Endothelial cell of umbilical vein (primary cell): Measurements from ENCODE around the gene ATP5MK. TPM values are rescaled to one million over a fixed set of nuclear protein-coding genes. Genes with fewer than 3 reads are reported as not detected.

ENCODE experiments used
- BruUV-seq: library from RNA; stranded (reverse); fragments of 400-500 nt; replicated peaks from 2 replicates; lab custom pipeline; 2021; lab: Mats Ljungman, UMichigan
- CTCF ChIA-PET: fragments of 300-600, 350-600 bp; sonication (Branson Sonifier 250); formaldehyde crosslinking; loops from one replicate; lab custom pipeline; 2021; ENCODE audit warnings: antibody characterized with exemption, inconsistent platforms; lab: Charles Lee
- POLR2A ChIA-PET: fragments of 300-600, 350-600 bp; sonication (Branson Sonifier 250); formaldehyde crosslinking; loops from one replicate; lab custom pipeline; 2021; ENCODE audit warnings: antibody characterized with exemption, inconsistent platforms; lab: Charles Lee
- DNase-seq: peaks from one replicate; pipeline ENCODE4 v3.0.0-alpha.2; 2011; ENCODE audit warnings: low read depth, low spot score
- FAIRE-seq: peaks from 2 replicates; lab custom pipeline; 2011; peaks lifted over from hg19 to GRCh38; lab: Jason Lieb, UNC
- H2AFZ ChIP-seq: 2 replicates; pipeline ENCODE4 v1.6.0; 2012; ENCODE audit warnings: low read depth, low read length, control low read depth, inconsistent platforms
- H3K27ac ChIP-seq: 2 replicates; pipeline ENCODE4 v1.5.1; 2011; ENCODE audit warnings: low read depth, mild to moderate bottlenecking, control low read depth, low read length, moderate library complexity; ENCODE audit not compliant: insufficient read depth
- H3K27me3 ChIP-seq, 2 experiments: 2 replicates each; pipeline versions ENCODE4 v1.6.0 to v1.6.1; 2011; ENCODE audit warnings: low read length in 2 of 2, mixed read lengths in 1 of 2; ENCODE audit not compliant: control insufficient read depth in 2 of 2, insufficient read depth in 2 of 2
- H3K36me3 ChIP-seq, 2 experiments: 2 replicates in 1 of 2; 3 replicates in 1 of 2; pipeline ENCODE4 v1.5.1; 2011; ENCODE audit warnings: low read length in 2 of 2, mild to moderate bottlenecking in 1 of 2, moderate library complexity in 1 of 2; ENCODE audit not compliant: control insufficient read depth in 2 of 2, insufficient read depth in 2 of 2; ENCODE audit errors: extremely low read depth in 1 of 2
- H3K4me1 ChIP-seq: 3 replicates; pipeline ENCODE4 v1.5.1; 2011; ENCODE audit warnings: mild to moderate bottlenecking, low read length; ENCODE audit not compliant: control insufficient read depth, insufficient read depth; ENCODE audit errors: extremely low read depth
- H3K4me2 ChIP-seq: 2 replicates; pipeline ENCODE4 v1.6.1; 2011; ENCODE audit warnings: low read length, control low read depth, mixed read lengths; ENCODE audit not compliant: insufficient read depth
- H3K4me3 ChIP-seq, 3 experiments: fragments of 200-600 bp in 1 of 3; sonication (generic), shearing (Covaris generic) in 1 of 3; replicated peaks in 1 of 3; 2 replicates each; pipeline ENCODE4 v1.5.1; 2011 to 2016; ENCODE audit warnings: control low read depth in 3 of 3, low read length in 3 of 3, mild to moderate bottlenecking in 2 of 3, inconsistent platforms in 1 of 3, low read depth in 1 of 3, moderate library complexity in 1 of 3; ENCODE audit not compliant: insufficient read depth in 1 of 3
- H3K79me2 ChIP-seq: 2 replicates; pipeline ENCODE4 v1.6.0; 2012; ENCODE audit warnings: low read length, inconsistent platforms; ENCODE audit not compliant: control insufficient read depth, insufficient read depth
- H3K9ac ChIP-seq: replicated peaks from 2 replicates; pipeline ENCODE3; 2011; ENCODE audit warnings: low read length, control low read depth; ENCODE audit not compliant: insufficient read depth; ENCODE audit errors: extremely low read depth
- H3K9me1 ChIP-seq: replicated peaks from 3 replicates; pipeline ENCODE4 v1.6.0; 2011; ENCODE audit warnings: mild to moderate bottlenecking, low read length; ENCODE audit not compliant: control insufficient read depth, insufficient read depth; ENCODE audit errors: extremely low read depth
- H3K9me3 ChIP-seq: replicated peaks from 2 replicates; pipeline ENCODE4 v1.5.1; 2012; ENCODE audit warnings: low read length, inconsistent platforms; ENCODE audit not compliant: control insufficient read depth, insufficient read depth
- H4K20me1 ChIP-seq: replicated peaks from 2 replicates; pipeline ENCODE3; 2011; ENCODE audit warnings: mild to moderate bottlenecking, low read length; ENCODE audit not compliant: control insufficient read depth, insufficient read depth; ENCODE audit errors: extremely low read depth
- EZH2 ChIP-seq: IDR thresholded peaks from 2 replicates; pipeline ENCODE4 v1.6.1; 2012; ENCODE audit warnings: borderline replicate concordance, low read depth, mild to moderate bottlenecking, moderate library complexity, low read length, inconsistent platforms; ENCODE audit not compliant: severe bottlenecking
- FOS ChIP-seq: IDR thresholded peaks from 2 replicates; pipeline ENCODE4 v1.6.1; 2011; ENCODE audit warnings: mild to moderate bottlenecking, low read length, moderate library complexity, borderline replicate concordance; ENCODE audit not compliant: insufficient read depth
- GATA2 ChIP-seq: IDR thresholded peaks from 2 replicates; pipeline ENCODE4 v1.7.0; 2011; ENCODE audit warnings: low read depth, mild to moderate bottlenecking, moderate library complexity, mixed read lengths, low read length; ENCODE audit not compliant: insufficient read length, insufficient read depth
- JUN ChIP-seq: IDR thresholded peaks from 2 replicates; pipeline ENCODE4 v1.6.1; 2011; ENCODE audit warnings: borderline replicate concordance, low read depth; ENCODE audit not compliant: insufficient read length, insufficient read depth
- MYC ChIP-seq: IDR thresholded peaks from one replicate; pipeline ENCODE4 v1.6.1; 2011; ENCODE audit warnings: mild to moderate bottlenecking, low read depth, low read length
- POLR2A ChIP-seq: IDR thresholded peaks from 2 replicates; pipeline ENCODE4 v1.6.1; 2012; ENCODE audit warnings: low read depth, mild to moderate bottlenecking, control low read depth, low read length
- POLR2AphosphoS5 ChIP-seq: IDR thresholded peaks from 2 replicates; pipeline ENCODE4 v1.6.1; 2012; ENCODE audit warnings: low read depth, mild to moderate bottlenecking, control low read depth, low read length, moderate library complexity; ENCODE audit not compliant: insufficient read depth
- dilution Hi-C: fragments of 300-500 bp; cut with MboI; formaldehyde crosslinking; loops from one replicate; pipeline ENCODE4 v1.15.0; 2019; ENCODE audit warnings: low sequenced_read_pairs; ENCODE audit not compliant: extremely low pct_ligation_motif_present
- intact Hi-C: fragments of 100-400 bp; cut with micrococcal nuclease; formaldehyde crosslinking; loops from one replicate; pipeline ENCODE4 v1.10.0; 2022
- polyA plus RNA-seq, 4 experiments: library from polyadenylated mRNA; depleted of rRNA in 3 of 4; stranded (reverse) in 3 of 4; unstranded in 1 of 4; fragments of >200 nt; gene quantifications; 2 replicates each; pipeline versions ENCODE4 v1.2.1 to v1.2.3, GENCODE V29; 2011 to 2012; ENCODE audit warnings: missing spikeins in 1 of 4
- total RNA-seq: library from RNA; stranded (reverse); gene quantifications from 2 replicates; pipeline ENCODE4 v1.2.3, GENCODE V29; 2021
- TF ChIP-seq, protein P1 (sequence below), 2 donors: IDR thresholded peaks; 1 replicate in 1 of 2; 2 replicates in 1 of 2; pipeline ENCODE4 v1.5.1; 2011; ENCODE audit warnings: low read length in 2 of 2, mild to moderate bottlenecking in 2 of 2, moderate library complexity in 2 of 2, control low read depth in 1 of 2, inconsistent platforms in 1 of 2, low read depth in 1 of 2; ENCODE audit not compliant: insufficient read depth in 1 of 2; ENCODE audit errors: extremely low read depth in 1 of 2
- TF ChIP-seq, protein P2 (sequence below): IDR thresholded peaks from 2 replicates; pipeline ENCODE4 v1.6.1; 2011; ENCODE audit not compliant: insufficient read depth, insufficient read length

Gene ATP5MK
- total and polyA plus RNA-seq, 2 donors (not counting 3 experiments of a cell fraction or from before 2014, with no cell fraction given) = 295 to 407 TPM

DNA sequence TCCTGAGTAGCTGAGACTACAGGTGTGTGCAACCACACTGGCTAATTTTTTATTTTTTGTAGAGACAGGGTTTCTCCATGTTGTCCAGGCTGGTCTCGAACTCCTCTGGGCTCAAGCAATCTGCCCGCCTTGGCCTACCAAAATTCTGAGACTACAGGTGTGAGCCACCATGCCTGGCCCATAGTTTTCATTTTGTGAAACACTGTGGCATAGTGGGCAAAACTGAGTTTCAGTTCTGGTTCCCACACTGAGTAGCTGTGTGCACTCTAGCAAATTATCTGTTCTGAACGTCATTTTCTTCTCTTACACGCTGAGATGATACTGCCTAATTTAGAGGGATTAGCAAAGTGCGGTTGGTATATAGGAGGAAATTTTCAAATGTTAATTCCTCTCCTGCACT, 13.5 kb downstream of the ATP5MK start:
- dilution Hi-C loops = no loop called here
- Histone ChIP-seq H3K4me1 (no peaks in the 10 kb centered on the region), H3K27ac (no peak overlapping the region), H4K20me1 (no peaks in the 10 kb centered on the region), H3K4me2 (no peak overlapping the region), H3K9me1 (no peaks in the 10 kb centered on the region), H3K27me3 (no peaks in the 10 kb centered on the region), H2AFZ (no peak overlapping the region), H3K36me3 (peaks cover 2% of the 10 kb centered on the region in 2 experiments), H3K4me3 (no peak overlapping the region), H3K79me2 (no peaks in the 10 kb centered on the region), H3K9me3 (no peaks in the 10 kb centered on the region), H3K9ac (no peak overlapping the region)
- DNase-seq (no peak), FAIRE-seq (no peak)
- TF ChIP-seq MYC = no peak
- TF ChIP-seq, protein P1, sequence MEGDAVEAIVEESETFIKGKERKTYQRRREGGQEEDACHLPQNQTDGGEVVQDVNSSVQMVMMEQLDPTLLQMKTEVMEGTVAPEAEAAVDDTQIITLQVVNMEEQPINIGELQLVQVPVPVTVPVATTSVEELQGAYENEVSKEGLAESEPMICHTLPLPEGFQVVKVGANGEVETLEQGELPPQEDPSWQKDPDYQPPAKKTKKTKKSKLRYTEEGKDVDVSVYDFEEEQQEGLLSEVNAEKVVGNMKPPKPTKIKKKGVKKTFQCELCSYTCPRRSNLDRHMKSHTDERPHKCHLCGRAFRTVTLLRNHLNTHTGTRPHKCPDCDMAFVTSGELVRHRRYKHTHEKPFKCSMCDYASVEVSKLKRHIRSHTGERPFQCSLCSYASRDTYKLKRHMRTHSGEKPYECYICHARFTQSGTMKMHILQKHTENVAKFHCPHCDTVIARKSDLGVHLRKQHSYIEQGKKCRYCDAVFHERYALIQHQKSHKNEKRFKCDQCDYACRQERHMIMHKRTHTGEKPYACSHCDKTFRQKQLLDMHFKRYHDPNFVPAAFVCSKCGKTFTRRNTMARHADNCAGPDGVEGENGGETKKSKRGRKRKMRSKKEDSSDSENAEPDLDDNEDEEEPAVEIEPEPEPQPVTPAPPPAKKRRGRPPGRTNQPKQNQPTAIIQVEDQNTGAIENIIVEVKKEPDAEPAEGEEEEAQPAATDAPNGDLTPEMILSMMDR (IDR thresholded peaks at IDR 0.05; ENCODE audit: extremely low read depth in 1 of 2, insufficient read depth in 1 of 2, low read depth in 1 of 2, low read length in 2 of 2) = no peak
- no peak for TF ChIP-seq EZH2
- no peak for TF ChIP-seq POLR2AphosphoS5
- TF ChIP-seq, protein P2, sequence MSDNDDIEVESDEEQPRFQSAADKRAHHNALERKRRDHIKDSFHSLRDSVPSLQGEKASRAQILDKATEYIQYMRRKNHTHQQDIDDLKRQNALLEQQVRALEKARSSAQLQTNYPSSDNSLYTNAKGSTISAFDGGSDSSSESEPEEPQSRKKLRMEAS = no peak
- TF ChIP-seq GATA2 = no peak
- no peak for TF ChIP-seq FOS
- TF ChIP-seq POLR2A = no peak
- TF ChIP-seq JUN = no peak
- ChIA-PET POLR2A (no interaction called here), CTCF (interaction anchor here (0.6 kb wide), 1 partner anchor 12 kb away, joined by 4 read pairs; no protein-coding TSS in a partner anchor)
- no TSS peak for BruUV-seq
- intact Hi-C loops = no loop called here
